Panc1 (cell line): ENCODE results near the gene MMP17. TPM values are rescaled to one million over a fixed set of nuclear protein-coding genes. Genes with fewer than 3 reads are reported as not detected.

ENCODE experiments used
- ATAC-seq: fragments of 200-7000 bp; cut with Tn5 transposase; 2 replicates; pipeline ENCODE4 v1.9.1; 2020; ENCODE audit warnings: mild to moderate bottlenecking, moderate library complexity
- BruUV-seq: library from RNA; stranded (reverse); fragments of 400-500 nt; replicated peaks from 2 replicates; lab custom pipeline; 2021; lab: Mats Ljungman, UMichigan
- CTCF ChIA-PET: fragments of 300-600 bp; sonication (Branson Sonifier 250); formaldehyde crosslinking; loops from one replicate; lab custom pipeline; 2022; ENCODE audit warnings: antibody characterized with exemption; lab: Charles Lee
- POLR2A ChIA-PET: fragments of 300-600 bp; sonication (Branson Sonifier 250); formaldehyde crosslinking; loops from one replicate; lab custom pipeline; 2022; ENCODE audit warnings: antibody characterized with exemption; lab: Charles Lee
- DNase-seq: peaks from one replicate; pipeline ENCODE4 v3.0.0-alpha.2; 2010; ENCODE audit warnings: low read depth, low spot score
- H3K27ac ChIP-seq: 2 replicates; pipeline ENCODE4 v1.5.1; 2011; ENCODE audit warnings: mild to moderate bottlenecking, low read length, inconsistent platforms
- H3K27me3 ChIP-seq: fragments of 200-500 bp; sonication (Bioruptor generic); 2 replicates; pipeline ENCODE4 v1.6.0; 2014; ENCODE audit warnings: low read length, inconsistent platforms; ENCODE audit not compliant: control insufficient read depth, insufficient read depth
- H3K36me3 ChIP-seq: fragments of 200-500 bp; sonication (Bioruptor generic); 2 replicates; pipeline ENCODE4 v1.5.1; 2014; ENCODE audit warnings: inconsistent platforms, mild to moderate bottlenecking, low read length, moderate library complexity; ENCODE audit not compliant: control insufficient read depth, insufficient read depth
- H3K4me1 ChIP-seq: 2 replicates; pipeline ENCODE4 v1.5.1; 2011; ENCODE audit warnings: inconsistent platforms, mild to moderate bottlenecking, low read length, moderate library complexity; ENCODE audit not compliant: control insufficient read depth, insufficient read depth
- H3K4me3 ChIP-seq, 2 experiments: 2 replicates each; pipeline ENCODE4 v1.5.1; 2011 to 2012; ENCODE audit warnings: low read depth in 2 of 2, low read length in 2 of 2, mild to moderate bottlenecking in 2 of 2, inconsistent platforms in 1 of 2, moderate library complexity in 1 of 2
- H3K9me3 ChIP-seq: fragments of 200-500 bp; sonication (Bioruptor generic); 2 replicates; pipeline ENCODE4 v1.5.1; 2014; ENCODE audit warnings: low read depth, mild to moderate bottlenecking, inconsistent platforms, low read length, moderate library complexity; ENCODE audit not compliant: control insufficient read depth, insufficient read depth
- CTCF ChIP-seq: fragments of 450-650 bp; IDR thresholded peaks from 2 replicates; pipeline ENCODE4 v1.5.1; 2017; ENCODE audit warnings: mild to moderate bottlenecking
- POLR2AphosphoS5 ChIP-seq: IDR thresholded peaks from 2 replicates; pipeline ENCODE4 v1.6.1; 2012; ENCODE audit warnings: mild to moderate bottlenecking, low read depth, low read length, moderate library complexity
- REST ChIP-seq, 2 experiments: IDR thresholded peaks; 2 replicates each; pipeline ENCODE4 v1.6.1; 2011 to 2012; ENCODE audit warnings: low read depth in 2 of 2, control low read depth in 1 of 2, low read length in 1 of 2, mild to moderate bottlenecking in 1 of 2, moderate library complexity in 1 of 2; ENCODE audit not compliant: insufficient read depth in 1 of 2
- SIN3A ChIP-seq: IDR thresholded peaks from 2 replicates; pipeline ENCODE4 v1.6.1; 2012; ENCODE audit warnings: low read depth, mild to moderate bottlenecking, low read length, moderate library complexity, borderline replicate concordance; ENCODE audit not compliant: insufficient read depth
- TCF7L2 ChIP-seq: IDR thresholded peaks from 2 replicates; pipeline ENCODE4 v1.6.1; 2011; ENCODE audit warnings: mild to moderate bottlenecking, low read depth, low read length, inconsistent platforms
- in situ Hi-C: cut with HindIII; loops from 2 replicates; pipeline ENCODE4 v1.10.0; 2016; ENCODE audit warnings: low sequenced_read_pairs, low pct_unique_long_range_greater_than_20kb
- intact Hi-C: fragments of 100-400 bp; cut with micrococcal nuclease; formaldehyde crosslinking; loops from one replicate; pipeline ENCODE4 v1.10.0; 2022; ENCODE audit not compliant: unreplicated experiment
- total RNA-seq: library from RNA; stranded (reverse); gene quantifications from one replicate; pipeline ENCODE4 v1.2.1, GENCODE V29; 2021; ENCODE audit not compliant: unreplicated experiment

Gene MMP17
- total RNA-seq, 1 experiment from 2014 or later, result 30.0 TPM

GRCh38 chr12:131900397-131900796 lies 72.2 kb downstream of the MMP17 start:
- BruUV-seq, result no TSS peak
- Histone ChIP-seq H3K4me1 (no peaks in the 10 kb centered on the region; the same call in 1 of the 2 replicates), H3K4me3 (no peak overlapping the region), H3K27ac (no peak overlapping the region), H3K9me3 (no peaks in the 10 kb centered on the region), H3K36me3 (no peaks in the 10 kb centered on the region), H3K27me3 (no peaks in the 10 kb centered on the region)
- intact Hi-C loops, result no loop called here
- DNase-seq (no peak), ATAC-seq (no peak)
- TF ChIP-seq TCF7L2 (no peak), POLR2AphosphoS5 (no peak), REST (IDR thresholded peaks at IDR 0.05; ENCODE audit: insufficient read depth in 1 of 2, low read depth in 2 of 2, low read length in 1 of 2) (no peak), SIN3A (no peak), CTCF (no peak)
- CTCF ChIA-PET, result no interaction called here
- POLR2A ChIA-PET, result interaction anchor here (0.6 kb wide), 1 partner anchor 176 kb away, joined by 13 read pairs; no protein-coding TSS in a partner anchor
- in situ Hi-C loops, result no loop called here

Other genes starting within 250 kb of the MMP17 start
- 41.6 TPM for gene SFSWAP, start 117.3 kb upstream of the MMP17 start, total RNA-seq
- 72.1 TPM for gene ULK1, start 66.2 kb downstream of the MMP17 start, total RNA-seq
- 108 TPM for gene PUS1, start 100.9 kb downstream of the MMP17 start, total RNA-seq
- 59.4 TPM for gene EP400, start 121.5 kb downstream of the MMP17 start, total RNA-seq